Forelimb muscle (tissue), 1 donor: ENCODE measurements around the gene LSS. TPM values are rescaled to one million over a fixed set of nuclear protein-coding genes. Genes with fewer than 3 reads are reported as not detected.

Experiments
- DNase-seq: peaks from one replicate; pipeline ENCODE4 v3.0.0-alpha.2; 2013; ENCODE audit warnings: low read depth
- polyA plus RNA-seq: library from polyadenylated mRNA; unstranded; fragments of 120-200 nt; gene quantifications from one replicate; pipeline ENCODE4 v1.2.1, GENCODE V29; 2013; ENCODE audit not compliant: insufficient read length

LSS gene
- polyA plus RNA-seq, 1 donor = 32.0 TPM

DNA sequence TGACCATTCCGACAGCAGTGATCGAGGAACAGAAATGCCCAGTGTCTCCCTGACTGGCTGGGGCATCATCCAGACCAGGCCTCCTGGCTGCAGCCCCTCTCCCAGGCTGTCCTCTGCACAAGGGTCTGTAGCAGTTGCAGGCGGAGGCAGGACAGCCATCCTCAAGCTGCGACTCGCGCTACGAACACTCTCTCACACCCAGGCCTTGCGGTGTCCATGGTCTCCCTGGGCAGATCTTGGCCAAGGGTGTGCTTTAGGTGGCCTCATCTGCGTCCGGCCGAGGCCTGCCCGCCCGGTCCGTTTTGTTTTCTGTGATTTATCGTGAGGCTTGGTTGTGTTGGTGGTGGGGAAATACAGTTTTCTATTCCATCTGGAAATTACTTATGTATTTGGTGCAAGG lies 88.9 kb downstream of the LSS start:
- no peak for DNase-seq

- DNase-seq = no peak
These were observed 90.1 kb downstream of the LSS start for GRCh38 chr21:46138383-46138970.

Other genes with a start within 250 kb of the LSS start
- gene COL6A1, start 247.0 kb downstream of the LSS start, polyA plus RNA-seq = 377 TPM
- 533 TPM for gene COL6A2, start 130.7 kb downstream of the LSS start, polyA plus RNA-seq
- 1.5 TPM for gene FTCD, start 73.2 kb downstream of the LSS start, polyA plus RNA-seq
- gene SPATC1L, start 44.3 kb downstream of the LSS start, polyA plus RNA-seq = 8.7 TPM
- 58.9 TPM for gene MCM3AP, start 56.8 kb upstream of the LSS start, polyA plus RNA-seq
- 23.4 TPM for gene YBEY, start 57.6 kb upstream of the LSS start, polyA plus RNA-seq
- 8.2 TPM for gene C21orf58, start 95.1 kb upstream of the LSS start, polyA plus RNA-seq
- gene PCNT, start 95.4 kb upstream of the LSS start, polyA plus RNA-seq = 66.6 TPM
- 28.9 TPM for gene DIP2A, start 230.1 kb upstream of the LSS start, polyA plus RNA-seq